ENCODE data around the gene MTCL1. TPM values are rescaled to one million over a fixed set of nuclear protein-coding genes. Genes with fewer than 3 reads are reported as not detected.

Gene MTCL1
- total RNA-seq, 1 donor from 2014 or later = 107 TPM

DNA sequence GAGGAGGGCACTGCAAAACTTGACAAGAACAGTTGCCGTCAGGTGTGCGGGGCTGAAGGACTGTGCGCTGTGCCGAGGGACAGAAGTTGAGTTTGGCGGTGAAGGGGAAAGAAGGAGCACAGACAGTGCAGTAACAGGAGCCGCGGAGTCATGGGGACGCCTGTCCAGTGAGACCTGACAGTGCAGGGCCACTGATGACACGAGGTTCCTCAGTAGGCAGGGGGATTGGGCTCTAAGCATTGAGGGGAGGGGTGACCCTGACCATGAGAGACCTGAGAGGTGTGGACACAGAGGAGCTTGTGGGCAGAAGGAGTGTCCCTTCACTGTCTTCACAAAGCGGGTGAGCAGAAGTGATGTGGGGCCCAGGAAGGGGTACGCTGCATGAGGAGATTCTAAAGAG, 104.8 kb downstream of the MTCL1 start:
- no peak for DNase-seq (ENCODE audit: low read depth)

DNA sequence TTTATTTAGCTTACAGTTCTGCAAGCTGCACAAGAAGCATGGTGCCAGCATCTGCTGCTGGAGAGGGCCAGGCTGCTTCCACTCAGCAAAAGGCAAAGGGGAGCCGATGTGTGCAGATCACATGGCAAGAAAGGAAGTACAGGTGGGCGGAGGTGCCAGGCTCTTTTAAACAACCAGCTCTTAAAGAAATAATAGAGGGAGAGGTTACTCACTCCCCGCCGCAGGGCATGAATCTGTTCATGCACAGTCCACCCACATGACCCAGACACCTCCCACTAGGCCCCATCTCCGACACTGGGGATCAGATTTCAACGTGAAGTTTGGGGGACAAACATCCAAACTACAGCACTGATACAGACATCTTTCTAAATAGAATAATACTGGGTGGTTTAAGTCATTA, 105.8 kb downstream of the MTCL1 start:
- no peak for DNase-seq (ENCODE audit: low read depth)

DNA sequence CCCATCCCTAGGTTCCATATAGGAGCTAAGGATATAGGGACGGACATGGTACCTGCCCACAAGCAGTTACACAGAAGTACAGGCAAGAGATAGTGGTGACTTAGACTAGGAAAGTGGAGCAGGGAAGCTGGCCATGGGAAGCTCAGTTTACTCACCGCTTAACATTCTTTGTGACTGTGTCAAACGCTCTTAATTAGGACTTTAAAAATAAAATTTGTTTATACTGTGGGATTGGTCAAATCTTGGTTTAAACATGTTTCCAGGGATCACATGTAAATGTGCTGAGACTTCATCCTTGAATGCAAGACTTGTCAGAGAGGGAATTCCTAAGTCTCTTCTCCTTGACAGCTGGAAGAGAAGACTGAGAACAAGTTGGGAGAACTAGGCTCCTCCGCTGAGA, 107.3 kb downstream of the MTCL1 start:
- no peak for DNase-seq (ENCODE audit: low read depth)

DNA sequence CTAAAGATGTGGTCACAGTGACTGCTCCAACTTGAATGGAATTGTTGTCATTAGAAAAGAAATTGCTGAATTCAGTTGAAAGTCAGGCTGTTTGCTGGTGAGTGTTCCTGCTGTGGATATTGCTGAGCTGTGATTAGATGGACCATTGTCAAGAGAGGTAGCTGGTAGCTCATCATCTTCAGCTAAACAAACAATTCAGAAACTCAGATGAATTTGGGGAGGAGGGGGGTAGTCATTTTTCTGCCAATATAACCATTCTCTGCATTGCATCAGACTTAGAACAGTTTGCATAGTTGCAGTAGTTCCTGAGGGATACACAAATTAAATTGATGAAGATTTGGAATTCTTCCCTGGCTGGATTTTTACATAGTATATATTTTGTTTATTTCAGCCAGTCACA, 108.3 kb downstream of the MTCL1 start:
- peak; percentile 64 for DNase-seq (ENCODE audit: low read depth)

DNA sequence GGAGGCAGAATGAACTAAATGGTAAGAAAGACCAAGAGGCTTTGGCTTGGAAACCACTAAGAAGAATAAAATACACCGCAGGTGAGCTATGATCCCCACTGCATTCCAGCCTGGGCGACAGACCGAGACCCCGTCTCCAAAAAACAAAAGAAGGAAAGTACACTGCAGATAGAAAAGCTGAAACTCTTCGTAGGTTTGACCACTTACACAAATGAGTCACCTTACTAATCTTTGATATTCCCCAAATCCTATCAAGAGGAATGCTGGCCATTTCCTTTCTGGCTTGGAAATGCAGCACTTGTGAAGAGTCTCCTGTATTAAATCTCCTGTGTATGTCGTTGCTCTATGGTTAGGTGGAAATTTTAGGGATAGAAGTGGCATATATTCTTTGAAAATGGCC, 108.8 kb downstream of the MTCL1 start:
- peak; percentile 73 for DNase-seq (ENCODE audit: low read depth)

DNA sequence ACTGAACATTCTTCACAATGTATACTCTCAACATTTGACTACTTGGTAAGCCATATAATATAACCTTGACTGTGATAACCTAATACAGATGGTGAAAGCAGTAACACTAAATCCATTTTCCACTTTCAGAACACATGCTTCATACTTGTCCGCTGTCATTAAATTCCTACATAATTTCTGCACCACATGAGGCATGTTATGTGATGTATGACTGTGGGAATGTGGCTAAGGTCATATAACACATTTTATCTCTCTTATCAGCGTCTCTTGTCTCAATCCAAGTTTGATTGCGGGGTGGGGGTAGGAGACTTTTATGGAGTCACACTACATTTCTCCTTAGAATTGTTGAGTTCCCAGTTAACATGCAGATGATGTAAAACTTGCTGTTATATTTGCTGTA, 110.9 kb downstream of the MTCL1 start:
- DNase-seq (ENCODE audit: low read depth) = no peak

DNA sequence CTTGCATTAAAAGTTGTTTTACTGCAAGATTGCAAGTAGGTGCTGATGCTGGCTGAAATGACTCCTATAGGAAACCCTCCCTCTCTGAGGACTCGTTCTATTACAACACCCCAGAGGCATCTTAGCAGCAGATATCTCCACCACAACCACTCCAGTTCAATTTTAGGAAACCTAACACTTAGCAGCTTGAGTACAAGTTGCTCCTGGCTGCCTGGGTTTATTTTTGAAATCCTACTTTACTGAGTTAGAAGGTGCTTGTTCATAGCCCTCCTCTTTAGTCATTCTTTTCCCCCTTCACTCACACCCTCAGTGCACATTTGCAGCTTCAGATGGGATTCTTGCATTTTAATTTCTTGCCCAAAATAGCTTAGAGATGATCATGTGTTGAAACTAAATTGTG, 111.5 kb downstream of the MTCL1 start:
- DNase-seq (ENCODE audit: low read depth) = no peak

DNA sequence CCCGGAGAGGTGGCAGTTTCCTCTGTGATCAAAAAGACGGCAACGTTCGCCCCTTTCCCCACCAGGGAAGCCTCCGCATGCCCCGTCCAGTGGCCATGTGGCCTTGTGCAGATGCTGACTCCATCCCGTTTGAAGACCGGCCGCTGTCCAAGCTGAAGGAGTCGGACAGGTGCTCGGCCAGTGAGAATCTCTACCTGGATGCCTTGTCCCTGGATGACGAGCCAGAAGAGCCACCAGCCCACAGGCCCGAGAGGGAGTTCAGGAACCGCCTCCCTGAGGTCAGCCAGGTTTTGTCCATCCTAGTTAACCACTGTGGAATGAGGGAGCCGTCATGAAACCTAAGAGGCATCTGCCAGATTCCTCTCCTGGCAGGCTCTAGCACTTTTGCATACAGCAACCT, 113.6 kb downstream of the MTCL1 start:
- DNase-seq (ENCODE audit: low read depth) = no peak

DNA sequence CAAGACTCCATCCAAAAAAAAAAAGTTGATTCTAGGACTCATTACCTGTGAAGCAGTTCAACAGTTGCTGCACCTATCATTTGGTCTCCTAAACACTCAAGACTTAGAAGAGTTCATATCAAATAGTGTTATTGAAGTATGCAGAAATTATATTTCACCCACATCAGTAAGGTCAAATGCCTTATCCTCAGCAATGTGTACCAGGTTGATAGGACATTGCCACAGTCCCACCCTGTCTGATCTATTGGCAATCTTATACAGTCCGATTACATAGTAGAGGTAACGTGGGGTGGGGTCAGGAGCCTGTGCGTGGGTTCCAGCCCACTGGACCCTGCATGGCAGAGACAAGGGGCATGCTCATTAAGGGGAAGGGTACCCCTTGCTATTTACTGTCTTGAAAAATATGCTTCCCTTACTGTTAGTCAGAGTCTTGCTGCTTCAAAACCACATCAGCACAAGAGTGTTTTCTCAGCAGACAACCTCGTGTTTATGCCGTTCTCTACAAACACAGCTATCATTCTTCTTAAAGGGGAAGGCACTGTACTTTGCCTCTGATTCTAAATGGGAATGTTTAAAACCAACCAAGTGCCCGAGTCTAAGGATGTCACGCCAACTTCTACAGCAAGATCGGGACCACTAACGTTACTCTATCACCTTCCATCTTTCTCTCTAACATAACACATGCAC, 115.2 kb downstream of the MTCL1 start:
- no peak for DNase-seq (ENCODE audit: low read depth)

DNA sequence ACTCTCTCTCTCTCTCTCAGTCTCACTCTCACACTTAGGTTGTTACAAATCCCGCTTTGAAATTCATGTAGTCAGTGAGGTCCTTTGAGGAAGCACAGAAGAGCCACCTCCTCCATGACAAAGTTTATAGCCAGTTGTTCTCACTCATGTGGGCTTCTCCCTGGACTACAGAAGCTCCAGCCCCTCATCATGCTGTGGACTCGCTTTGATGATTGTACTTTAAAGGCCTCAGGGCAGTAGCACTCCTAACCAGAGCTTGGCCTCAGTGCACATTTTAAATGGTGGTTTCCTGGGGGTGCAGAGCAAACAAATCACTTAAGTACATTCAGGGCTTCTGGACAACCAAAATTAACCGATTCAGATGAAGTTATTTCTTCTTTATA, 115.7 kb downstream of the MTCL1 start:
- peak; percentile 40 for DNase-seq (ENCODE audit: low read depth)

DNA sequence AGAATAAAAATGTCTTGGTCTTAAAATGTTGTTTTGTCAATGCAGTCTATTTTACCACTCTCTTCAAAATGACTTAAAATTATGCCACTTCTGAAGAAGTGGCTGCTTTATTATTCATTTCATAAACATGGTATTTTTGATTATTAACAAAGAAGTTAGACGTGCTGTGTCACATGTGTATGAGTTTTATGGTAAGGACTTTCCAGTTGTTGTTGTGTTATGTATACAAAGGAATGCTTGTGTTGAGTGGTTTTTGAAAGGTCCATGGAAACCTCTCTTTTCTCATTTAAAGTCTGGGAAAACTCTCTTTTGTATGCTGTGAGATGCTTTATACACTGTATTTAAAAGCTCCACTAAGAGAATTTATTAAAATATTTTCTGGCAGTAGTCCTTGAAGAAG, 116.2 kb downstream of the MTCL1 start:
- DNase-seq (ENCODE audit: low read depth) = no peak

DNA sequence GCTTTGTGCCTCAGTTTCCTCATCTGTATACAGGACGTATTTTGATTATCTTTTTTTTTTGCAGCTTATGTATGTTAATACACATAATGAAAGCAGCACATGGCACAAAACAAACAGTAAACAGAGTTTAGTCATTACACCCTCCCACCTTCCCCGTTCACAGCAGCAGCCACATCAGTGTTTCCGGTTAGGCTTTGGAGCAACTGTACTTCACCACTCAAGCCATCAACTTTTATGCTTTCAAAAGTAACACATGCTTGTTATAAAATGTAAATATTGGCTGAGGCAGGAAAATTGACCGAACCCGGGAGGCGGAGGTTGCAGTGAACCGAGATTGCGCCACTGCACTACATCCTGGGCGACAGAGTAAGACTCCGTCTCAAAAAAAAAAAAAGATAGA, 117.3 kb downstream of the MTCL1 start:
- DNase-seq (ENCODE audit: low read depth) = no peak

DNA sequence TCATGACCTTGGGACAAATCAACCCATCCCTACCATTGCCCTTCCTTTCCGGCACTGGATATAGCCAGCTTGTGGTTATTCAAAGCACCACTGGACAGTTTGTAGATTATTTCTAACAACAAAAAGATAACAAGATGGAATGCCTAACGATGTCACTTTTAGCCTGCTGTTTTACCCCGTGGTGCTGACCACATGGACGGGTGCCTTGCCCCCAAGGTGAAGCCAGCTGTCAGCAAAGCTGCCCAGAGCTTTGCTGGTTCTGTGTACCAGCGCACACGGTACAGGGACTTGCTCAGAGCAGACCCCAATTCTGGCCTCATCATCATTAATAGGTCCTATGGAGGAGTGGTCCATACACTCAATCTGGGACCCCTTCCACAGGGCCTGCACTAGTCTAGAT, 118.2 kb downstream of the MTCL1 start:
- no peak for DNase-seq (ENCODE audit: low read depth)

DNA sequence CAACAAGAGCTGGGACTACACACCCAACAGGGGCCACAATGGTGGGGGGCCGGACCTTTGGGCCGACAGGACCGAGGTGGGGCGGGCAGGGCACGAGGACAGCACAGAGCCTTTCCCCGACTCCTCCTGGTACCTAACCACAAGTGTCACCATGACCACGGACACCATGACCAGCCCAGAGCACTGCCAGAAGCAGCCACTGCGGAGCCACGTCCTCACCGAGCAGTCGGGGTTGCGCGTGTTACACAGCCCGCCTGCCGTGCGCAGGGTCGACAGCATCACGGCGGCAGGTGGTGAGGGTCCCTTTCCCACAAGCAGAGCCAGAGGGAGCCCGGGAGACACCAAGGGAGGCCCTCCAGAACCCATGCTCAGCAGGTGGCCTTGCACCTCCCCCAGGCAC, 119.5 kb downstream of the MTCL1 start:
- DNase-seq (ENCODE audit: low read depth) = no peak

DNA sequence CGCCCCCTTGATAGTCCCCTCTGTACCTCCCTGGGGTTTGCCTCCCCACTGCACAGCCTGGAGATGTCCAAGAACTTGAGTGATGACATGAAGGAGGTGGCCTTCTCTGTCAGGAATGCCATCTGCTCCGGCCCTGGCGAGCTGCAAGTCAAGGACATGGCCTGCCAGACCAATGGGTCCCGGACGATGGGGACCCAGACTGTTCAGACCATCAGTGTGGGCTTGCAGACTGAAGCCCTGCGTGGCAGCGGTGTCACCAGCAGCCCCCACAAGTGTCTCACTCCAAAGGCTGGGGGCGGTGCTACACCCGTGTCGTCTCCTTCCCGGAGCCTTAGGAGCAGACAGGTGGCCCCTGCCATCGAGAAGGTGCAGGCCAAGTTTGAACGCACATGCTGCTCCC, 119.9 kb downstream of the MTCL1 start:
- DNase-seq (ENCODE audit: low read depth) = no peak

DNA sequence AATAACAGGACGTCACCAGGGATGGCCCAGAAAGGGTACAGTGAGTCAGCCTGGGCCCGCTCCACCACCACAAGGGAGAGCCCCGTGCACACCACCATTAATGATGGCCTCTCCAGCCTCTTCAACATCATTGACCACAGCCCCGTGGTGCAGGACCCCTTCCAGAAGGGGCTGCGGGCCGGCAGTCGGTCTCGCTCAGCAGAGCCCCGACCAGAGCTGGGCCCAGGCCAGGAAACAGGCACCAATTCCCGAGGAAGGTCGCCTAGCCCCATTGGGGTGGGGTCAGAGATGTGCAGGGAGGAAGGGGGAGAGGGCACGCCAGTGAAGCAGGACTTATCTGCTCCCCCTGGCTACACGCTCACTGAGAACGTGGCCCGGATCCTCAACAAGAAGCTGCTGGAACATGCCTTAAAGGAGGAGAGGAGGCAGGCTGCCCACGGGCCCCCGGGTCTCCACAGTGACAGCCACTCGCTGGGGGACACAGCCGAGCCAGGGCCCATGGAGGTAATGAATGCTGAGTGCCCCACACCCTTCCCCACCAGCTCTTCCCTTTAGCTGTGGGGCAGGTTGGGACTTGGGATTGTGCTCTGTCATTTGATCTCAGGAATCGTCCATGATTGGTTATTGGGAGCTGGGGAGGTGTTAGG, 120.5 kb downstream of the MTCL1 start:
- DNase-seq (ENCODE audit: low read depth) = no peak

DNA sequence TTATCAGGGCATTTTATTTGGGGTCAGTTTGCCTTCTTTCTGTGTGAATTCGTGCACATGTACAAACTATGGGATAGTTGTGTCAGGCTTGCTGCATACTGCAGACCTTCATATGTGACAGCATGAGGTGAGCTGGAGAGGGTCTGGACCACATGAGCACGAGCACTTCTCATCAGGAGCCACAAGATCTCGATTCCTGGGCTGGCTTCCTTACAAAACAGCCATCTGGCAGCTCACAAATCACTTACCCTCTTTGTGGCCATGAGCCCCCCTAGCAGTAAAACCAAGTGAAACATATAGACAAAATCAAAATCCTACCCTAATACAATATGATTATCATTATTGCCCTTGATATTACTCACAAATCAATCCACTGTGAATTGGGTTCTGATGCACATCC, 121.2 kb downstream of the MTCL1 start:
- no peak for DNase-seq (ENCODE audit: low read depth)

DNA sequence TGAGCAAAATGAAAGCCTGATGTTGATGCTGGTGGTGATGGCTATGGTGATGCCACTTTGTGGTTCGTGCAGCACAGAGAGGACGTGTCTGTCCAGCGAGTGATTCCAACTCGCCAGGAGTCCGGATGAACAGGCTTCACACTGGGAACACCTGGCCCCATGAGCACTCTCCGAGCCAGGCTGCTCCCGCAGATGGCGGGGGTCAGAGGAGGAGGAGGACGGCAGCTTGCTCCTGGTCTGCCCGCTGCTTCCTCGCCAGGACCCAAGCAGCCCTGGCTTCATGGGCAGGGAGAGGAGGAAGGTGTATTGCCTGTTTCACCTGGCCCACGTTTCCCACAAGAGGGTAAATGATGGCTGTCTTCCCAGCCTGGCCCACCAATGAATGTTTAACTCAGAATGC, 121.6 kb downstream of the MTCL1 start:
- DNase-seq (ENCODE audit: low read depth) = no peak

DNA sequence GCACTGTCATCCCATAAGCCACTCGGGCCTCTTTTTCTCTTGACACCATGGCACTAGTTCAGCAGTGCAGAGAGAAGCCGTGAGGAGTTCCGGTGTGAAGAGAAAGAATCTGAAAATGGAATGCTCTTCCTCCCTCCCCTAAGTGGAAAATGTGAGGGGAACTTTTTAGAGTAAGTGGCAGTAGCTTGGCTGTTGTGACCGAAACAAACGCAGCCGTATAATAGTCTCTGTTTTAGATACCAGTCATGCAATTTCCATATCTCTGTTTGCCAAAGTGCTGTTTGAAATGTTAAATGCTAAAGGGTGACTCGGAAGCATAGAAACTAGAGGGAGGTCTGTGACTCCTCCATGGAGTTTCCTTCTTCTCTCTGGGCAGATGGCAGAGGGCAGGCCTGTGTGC, 122.9 kb downstream of the MTCL1 start:
- no peak for DNase-seq (ENCODE audit: low read depth)

DNA sequence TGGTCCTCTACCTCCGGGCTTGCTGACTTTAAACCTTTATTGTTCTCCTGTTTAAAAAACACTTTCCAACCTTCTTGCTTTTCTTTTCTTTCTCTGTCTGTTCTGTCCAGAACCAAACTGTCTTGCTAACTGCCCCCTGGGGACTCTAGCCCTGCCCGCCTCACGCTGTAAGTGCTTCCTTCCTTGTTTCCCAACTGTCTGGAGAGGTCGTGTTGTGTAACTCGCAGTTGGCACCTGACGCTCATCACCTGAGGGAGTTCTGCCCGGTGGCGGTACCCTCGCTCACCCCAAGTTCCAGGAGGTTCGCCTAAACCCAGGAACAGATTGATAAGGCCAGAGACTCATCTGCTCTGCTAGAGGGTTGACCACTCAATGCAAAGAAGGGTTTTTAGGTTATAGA, 123.4 kb downstream of the MTCL1 start:
- DNase-seq (ENCODE audit: low read depth) = no peak

DNA sequence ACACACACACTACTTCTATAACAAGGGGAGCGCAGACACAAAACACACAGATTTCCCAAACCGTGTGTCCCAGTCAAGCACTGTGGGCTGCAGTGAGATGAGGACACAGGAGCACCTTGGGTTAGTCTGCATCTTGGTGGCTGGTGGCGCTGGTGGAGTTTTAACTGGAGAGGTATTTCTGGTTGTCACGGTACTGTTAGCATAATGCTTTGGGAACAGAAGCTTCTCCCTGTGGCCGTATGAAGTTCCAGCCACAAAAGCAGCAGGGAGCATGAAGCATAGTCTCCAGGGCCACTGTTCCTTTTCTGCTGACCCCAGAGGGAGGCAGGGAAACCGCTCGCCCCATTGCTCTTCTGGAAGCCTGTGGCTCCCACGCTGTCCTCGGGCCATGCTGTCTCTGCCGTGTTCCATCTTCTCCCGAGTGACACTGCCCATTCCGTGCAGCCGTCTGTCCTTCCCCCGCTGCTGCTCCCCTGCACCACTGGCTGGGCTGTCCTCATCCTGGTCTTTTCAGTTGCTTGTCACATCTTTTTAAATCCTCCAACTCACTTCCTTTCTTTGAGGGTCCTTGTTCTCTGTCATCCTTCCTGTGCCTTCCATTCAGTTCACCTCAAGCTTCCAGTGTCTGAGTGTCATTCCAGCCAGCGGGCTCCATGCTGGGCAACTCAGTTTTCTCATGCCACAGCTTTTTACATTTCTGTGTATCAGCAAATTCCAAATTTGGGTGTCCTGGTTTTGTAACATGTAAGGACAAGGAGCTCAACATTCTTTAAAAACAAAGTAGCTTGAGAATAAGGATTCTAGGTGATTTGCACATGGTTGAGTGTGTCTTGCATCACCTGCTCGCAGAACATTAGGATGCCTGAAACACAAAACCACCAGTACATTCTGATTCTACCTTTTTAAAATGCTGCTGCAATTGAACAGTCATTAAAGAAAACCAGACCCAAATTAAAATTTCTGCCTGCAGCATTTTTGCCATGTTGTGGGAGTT, 125.0 kb downstream of the MTCL1 start:
- peak; percentile 75 for DNase-seq (ENCODE audit: low read depth)

DNA sequence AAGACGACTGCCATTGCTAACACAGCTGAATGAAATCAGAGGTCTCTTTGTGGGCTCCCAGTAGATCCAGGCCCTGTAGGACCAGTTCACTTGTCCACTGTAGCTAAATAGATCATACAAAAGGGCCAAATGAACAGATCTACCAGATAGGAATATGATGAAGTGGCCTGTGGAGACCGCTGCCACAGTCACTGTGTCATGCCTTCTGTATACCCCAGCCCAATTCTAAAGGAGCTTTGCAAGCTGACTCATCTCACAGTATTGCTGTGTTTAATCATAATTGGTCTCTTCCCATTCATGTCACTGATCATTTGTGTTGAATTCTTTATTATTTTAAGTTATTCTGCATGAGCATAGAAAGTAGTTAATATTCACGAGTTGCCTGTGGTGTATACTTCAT, 125.8 kb downstream of the MTCL1 start:
- DNase-seq (ENCODE audit: low read depth) = no peak

DNA sequence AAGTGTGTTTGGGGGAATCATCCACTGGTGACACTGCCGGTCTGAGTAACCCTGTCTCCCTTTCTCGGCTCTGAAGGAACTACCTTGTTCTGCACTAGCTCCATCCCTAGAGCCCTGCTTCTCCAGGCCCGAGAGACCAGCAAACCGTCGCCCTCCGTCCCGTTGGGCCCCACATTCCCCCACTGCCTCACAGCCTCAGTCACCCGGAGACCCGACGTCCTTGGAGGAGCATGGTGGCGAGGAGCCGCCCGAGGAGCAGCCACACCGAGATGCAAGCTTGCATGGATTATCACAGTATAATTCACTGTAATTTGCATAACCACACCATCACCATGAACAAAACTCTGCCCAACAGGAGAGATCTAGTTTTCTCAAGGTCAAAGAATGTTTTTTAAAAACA, 126.2 kb downstream of the MTCL1 start:
- no peak for DNase-seq (ENCODE audit: low read depth)

Measured in renal cortical epithelial cell (primary cell).